ENCODE data around the gene CDH4.

GRCh38 chr20:61538943-61539265, 286.8 kb downstream of the CDH4 start:
- no peak for TF ChIP-seq CTCF (conservative IDR thresholded peaks at IDR 0.05; ENCODE audit: low read depth, low read length)
- TF ChIP-seq RAD21 (IDR thresholded peaks at IDR 0.05; ENCODE audit: low read length) = no peak
- no peak for TF ChIP-seq POLR2A (IDR thresholded peaks at IDR 0.05; ENCODE audit: low read depth, low read length)
- TF ChIP-seq BHLHE40 (IDR thresholded peaks at IDR 0.05; ENCODE audit: low read depth, low read length) = no peak
- TF ChIP-seq MAFK (IDR thresholded peaks at IDR 0.05; ENCODE audit: low read depth, low read length) = no peak
- TF ChIP-seq RCOR1 (IDR thresholded peaks at IDR 0.05; ENCODE audit: insufficient replicate concordance, low read length) = no peak
- TF ChIP-seq USF2 (IDR thresholded peaks at IDR 0.05; ENCODE audit: low read depth, low read length) = no peak
- TF ChIP-seq CHD1 (IDR thresholded peaks at IDR 0.05; ENCODE audit: low read depth, low read length) = no peak
- no peak for TF ChIP-seq MXI1 (IDR thresholded peaks at IDR 0.05; ENCODE audit: borderline replicate concordance, low read depth, low read length)
- TF ChIP-seq CEBPB (IDR thresholded peaks at IDR 0.05; ENCODE audit: low read depth, low read length) = no peak
- no peak for TF ChIP-seq ELK1 (IDR thresholded peaks at IDR 0.05; ENCODE audit: borderline replicate concordance, low read depth, low read length)

Data from IMR-90 (cell line).